GM06990 (cell line): Measurements from ENCODE around the gene PCMTD2.

Source experiments
- DNase-seq: peaks from one replicate; pipeline ENCODE4 v3.0.0-alpha.2; 2011; ENCODE audit not compliant: insufficient read length; ENCODE audit errors: extremely low read depth
- H3K27me3 ChIP-seq: replicated peaks from 2 replicates; pipeline ENCODE4 v1.6.0; 2011; ENCODE audit warnings: low read length; ENCODE audit not compliant: control insufficient read depth, insufficient read depth
- H3K36me3 ChIP-seq: 2 replicates; pipeline ENCODE4 v1.5.1; 2011; ENCODE audit warnings: low read length; ENCODE audit not compliant: control insufficient read depth, insufficient read depth
- H3K4me3 ChIP-seq: replicated peaks from 2 replicates; pipeline ENCODE4 v1.5.1; 2011; ENCODE audit warnings: low read depth, mild to moderate bottlenecking, control low read depth, low read length
- TF ChIP-seq, protein P1 (sequence below): IDR thresholded peaks from 2 replicates; pipeline ENCODE4 v1.5.1; 2011; ENCODE audit warnings: low read length, control low read depth, mild to moderate bottlenecking, inconsistent platforms; ENCODE audit not compliant: insufficient read depth, poor library complexity, severe bottlenecking

The PCMTD2 gene

DNA sequence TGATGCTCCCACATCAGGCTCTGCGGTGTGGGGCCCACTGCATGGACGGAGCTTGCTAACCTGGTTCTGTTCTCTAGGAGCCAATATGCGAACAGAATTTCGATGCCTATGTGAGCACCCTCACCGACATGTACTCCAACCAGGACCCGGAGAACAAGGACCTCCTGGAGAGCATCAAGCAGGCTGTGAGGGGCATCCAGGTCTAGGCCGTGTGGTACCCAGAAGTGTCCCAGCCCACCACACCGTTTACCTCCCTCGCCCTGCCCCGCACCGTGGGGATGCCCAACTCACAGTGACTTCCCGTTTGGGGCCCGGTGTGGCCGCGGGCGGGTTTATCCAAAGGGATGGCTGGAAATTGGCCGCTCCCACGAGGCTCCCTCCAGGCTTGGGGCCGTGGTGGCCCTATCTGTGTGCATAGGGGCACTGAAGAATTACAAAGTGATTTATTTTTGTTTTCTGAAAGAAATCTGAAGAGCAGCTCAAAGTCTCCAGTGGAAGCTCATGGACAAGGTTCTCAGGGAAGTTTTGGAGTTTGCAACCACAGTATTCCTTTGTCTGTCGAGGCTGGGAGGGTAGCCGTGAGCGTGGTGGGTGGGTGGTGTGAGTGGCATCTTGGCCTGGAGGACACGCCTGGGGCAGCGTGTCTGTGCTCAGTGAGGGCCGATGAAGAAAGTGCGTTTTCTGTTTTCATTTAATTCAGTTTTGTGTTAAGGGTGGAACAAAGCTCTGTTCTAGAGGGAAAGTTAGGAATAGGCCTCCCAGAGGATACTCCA, 15.1 kb upstream of the PCMTD2 start:
- no peaks in the 10 kb centered on the region for H3K36me3 ChIP-seq
- no peak for DNase-seq
- TF ChIP-seq, protein P1, sequence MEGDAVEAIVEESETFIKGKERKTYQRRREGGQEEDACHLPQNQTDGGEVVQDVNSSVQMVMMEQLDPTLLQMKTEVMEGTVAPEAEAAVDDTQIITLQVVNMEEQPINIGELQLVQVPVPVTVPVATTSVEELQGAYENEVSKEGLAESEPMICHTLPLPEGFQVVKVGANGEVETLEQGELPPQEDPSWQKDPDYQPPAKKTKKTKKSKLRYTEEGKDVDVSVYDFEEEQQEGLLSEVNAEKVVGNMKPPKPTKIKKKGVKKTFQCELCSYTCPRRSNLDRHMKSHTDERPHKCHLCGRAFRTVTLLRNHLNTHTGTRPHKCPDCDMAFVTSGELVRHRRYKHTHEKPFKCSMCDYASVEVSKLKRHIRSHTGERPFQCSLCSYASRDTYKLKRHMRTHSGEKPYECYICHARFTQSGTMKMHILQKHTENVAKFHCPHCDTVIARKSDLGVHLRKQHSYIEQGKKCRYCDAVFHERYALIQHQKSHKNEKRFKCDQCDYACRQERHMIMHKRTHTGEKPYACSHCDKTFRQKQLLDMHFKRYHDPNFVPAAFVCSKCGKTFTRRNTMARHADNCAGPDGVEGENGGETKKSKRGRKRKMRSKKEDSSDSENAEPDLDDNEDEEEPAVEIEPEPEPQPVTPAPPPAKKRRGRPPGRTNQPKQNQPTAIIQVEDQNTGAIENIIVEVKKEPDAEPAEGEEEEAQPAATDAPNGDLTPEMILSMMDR: no peak
- no peaks in the 10 kb centered on the region for H3K27me3 ChIP-seq
- no peak overlapping the region for H3K4me3 ChIP-seq

DNA sequence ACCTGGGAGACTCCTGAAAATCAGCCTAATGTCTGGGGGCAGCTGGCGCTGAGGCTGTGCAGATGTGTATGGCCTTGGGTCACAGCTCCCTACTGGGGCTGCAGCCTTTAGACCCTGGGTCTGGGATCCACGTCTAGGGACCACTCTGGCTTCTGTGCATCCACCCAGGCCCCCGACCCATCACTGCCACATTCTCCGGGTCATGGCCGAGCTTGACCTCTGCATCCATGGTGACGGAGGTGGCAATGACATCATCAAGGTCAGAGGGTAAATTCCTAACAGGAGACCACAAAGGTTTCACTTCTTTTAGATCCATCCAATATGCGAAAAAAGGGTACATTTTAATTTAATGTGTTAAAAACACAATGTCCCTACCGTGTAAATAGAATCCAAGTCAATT, 14.5 kb upstream of the PCMTD2 start:
- DNase-seq: no peak
- no peaks in the 10 kb centered on the region for H3K27me3 ChIP-seq

DNA sequence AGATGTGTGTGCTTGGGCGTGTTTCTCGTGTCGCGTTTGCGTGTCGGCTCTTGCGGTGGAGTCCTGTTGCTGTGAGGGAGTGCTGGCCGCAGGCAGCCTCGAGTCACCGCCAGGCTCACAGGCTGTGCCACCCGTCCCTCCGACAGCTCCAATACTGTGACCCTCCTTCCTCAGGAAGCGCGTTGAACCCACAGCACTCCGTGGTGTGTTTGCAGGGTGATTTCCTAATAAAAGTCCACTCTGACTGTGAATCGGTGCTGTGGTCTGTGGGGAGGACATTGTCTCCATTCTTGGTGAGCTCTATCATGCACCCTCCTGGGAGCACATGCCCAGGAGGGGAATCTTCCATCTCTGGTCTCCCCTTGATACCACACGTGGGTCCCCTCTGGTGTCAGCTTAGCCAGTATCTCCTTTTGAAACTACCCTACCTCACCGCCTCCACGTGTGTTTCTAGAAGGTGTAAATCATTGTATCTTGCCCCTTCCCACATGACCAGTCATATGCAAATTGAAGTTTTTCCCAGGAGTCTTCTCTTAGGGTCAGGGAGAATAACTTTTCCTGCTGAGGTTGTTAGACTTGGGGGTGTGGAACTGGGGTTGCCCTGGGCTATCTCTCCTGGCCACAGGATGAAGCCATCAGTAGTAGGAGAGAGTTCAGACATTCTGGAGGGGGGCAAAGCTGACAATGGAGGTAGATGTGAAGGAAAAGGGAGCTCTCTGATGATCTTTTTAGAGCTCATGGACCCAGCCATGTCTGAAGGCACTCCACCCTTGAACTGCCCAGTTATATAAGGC, 13.3 kb upstream of the PCMTD2 start:
- no peaks in the 10 kb centered on the region for H3K36me3 ChIP-seq
- DNase-seq: no peak
- H3K27me3 ChIP-seq: no peaks in the 10 kb centered on the region; the same call in 1 of the 2 replicates
- no peak overlapping the region for H3K4me3 ChIP-seq
- TF ChIP-seq, protein P1: no peak

More for the DNA sequence above, 14.5 kb upstream of the PCMTD2 start:
- Histone ChIP-seq H3K4me3 (no peak overlapping the region), H3K36me3 (no peaks in the 10 kb centered on the region)
- TF ChIP-seq, protein P1: no peak

DNA sequence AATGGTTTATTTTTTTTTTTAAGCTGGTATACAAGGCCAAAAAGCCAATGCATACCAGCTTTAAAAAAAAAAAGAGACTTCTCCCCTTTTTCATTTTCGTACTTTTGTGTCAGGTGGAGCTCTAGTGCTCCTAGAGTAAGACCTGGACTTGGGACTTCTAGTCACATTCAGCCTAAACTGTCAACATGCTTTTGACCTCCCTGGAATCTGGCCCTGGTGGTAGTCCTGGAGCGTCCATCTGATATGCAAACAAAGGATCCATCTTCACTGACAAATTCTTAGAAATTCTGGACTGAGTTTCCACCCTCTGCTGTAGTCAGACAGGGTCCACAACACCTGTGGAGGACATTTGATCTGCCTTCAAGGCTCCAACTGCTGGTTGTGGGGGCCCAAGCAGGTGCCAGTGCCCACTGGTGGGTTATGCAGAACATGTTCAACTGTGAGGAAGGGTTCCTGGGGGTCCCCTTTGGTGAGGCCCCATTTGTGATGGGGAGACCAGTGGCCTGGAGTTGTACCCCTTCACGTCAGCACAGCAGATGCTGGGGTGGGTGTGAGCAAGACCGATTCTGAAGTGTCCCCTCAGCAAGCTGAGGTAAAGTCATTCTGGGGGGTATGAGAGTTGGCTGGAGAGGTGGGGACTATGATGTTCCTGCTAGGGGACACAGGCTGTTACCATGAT, 12.6 kb upstream of the PCMTD2 start:
- Histone ChIP-seq H3K27me3 (no peaks in the 10 kb centered on the region; the same call in 1 of the 2 replicates), H3K4me3 (no peak overlapping the region)

DNA sequence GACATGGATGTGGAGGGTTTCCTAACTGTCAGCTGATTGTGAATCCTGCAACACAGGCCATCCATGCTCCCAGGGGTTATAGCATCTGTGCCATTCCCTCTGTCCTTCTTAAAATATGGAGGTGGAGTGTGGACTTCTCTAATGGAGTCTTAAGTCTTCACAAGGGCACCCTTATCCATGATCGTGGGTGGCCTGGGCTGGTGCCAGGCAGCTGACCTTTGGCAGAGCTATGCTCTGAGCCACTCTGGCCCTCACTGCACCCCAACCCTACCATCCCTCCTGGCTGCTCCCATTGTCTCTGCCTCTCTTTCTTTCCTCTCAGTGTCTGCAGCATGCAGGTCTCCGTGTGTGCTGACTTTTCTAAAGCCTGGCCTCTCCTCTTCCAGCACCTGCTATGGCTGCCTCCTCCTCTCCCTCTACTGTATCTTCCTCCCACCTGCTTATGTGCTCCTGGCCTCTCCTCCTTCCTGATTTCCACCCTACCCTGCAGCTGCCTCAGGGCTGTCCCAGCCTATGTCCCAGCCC, 11.2 kb upstream of the PCMTD2 start:
- Histone ChIP-seq H3K27me3 (no peaks in the 10 kb centered on the region; the same call in 1 of the 2 replicates), H3K4me3 (no peak overlapping the region), H3K36me3 (no peaks in the 10 kb centered on the region)
- no peak for DNase-seq
- TF ChIP-seq, protein P1: no peak

More for the DNA sequence above, 12.6 kb upstream of the PCMTD2 start:
- TF ChIP-seq, protein P1: no peak
- DNase-seq: no peak
- H3K36me3 ChIP-seq: no peaks in the 10 kb centered on the region
